ENCODE data around the gene TMEM11.

TMEM11 gene

DNA sequence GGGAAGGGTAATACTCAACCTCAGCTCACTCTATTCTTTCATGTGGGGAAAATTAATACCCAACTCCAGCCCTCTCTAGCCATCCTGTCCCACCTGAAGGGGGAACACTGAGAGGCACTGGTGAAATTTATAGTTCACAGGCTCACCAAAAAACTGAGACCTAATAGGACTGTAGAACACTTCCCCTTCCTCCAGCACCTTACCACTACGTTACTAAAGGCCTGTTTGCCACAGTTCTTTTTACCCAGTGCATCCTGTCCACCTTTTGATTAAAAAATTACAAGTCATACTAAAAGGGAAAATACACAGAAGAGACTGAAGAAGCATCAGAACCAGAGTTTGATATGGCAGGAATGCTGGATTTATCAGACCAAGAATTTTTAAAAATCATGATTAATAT lies 61.2 kb downstream of the TMEM11 start:
- DNase-seq: no peak

DNA sequence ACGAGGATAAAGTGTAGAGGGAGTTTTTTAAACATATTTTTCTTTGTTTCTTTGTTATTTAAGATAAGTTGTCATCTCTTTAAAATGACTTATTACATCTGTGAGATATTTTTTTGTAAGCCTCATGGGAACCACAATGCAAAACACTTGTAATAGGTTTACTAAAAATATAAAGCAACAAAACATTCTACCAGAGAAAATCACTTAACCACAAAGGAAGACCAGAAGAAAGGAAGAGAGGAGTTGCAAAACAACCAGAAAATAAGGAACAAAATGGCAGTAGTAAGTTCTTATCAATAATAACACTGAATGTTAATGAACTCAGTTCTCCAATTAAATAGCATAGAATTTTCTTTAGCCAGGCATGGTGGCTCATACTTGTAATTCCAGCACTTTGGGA lies 64.3 kb downstream of the TMEM11 start:
- DNase-seq: no peak

Measured in SHP77 (cell line).